Measurements from ENCODE around the gene GGN. TPM values are rescaled to one million over a fixed set of nuclear protein-coding genes. Genes with fewer than 3 reads are reported as not detected.

GGN gene
- polyA plus RNA-seq, 1 donor (not counting 4 experiments of a cell fraction or from before 2014, with no cell fraction given) = not detected

- no peaks in the 10 kb centered on the region for H3K79me2 ChIP-seq (ENCODE audit: control insufficient read depth, insufficient read depth, low read length)
- dilution Hi-C loops (cut with MboI; ENCODE audit: extremely low pct_ligation_motif_present, low sequenced_read_pairs) = no loop called here
- no peaks in the 10 kb centered on the region for H3K9me3 ChIP-seq (ENCODE audit: control insufficient read depth, low read depth, low read length)
- H3K4me3 ChIP-seq (ENCODE audit: control insufficient read depth in 2 of 3, extremely low read depth in 1 of 3, insufficient read depth in 2 of 3, low read depth in 1 of 3, low read length in 3 of 3) = no peak overlapping the region
- H2AFZ ChIP-seq (ENCODE audit: control insufficient read depth, low read length) = no peak overlapping the region
- no peak overlapping the region for H3K27ac ChIP-seq (ENCODE audit: control insufficient read depth, insufficient read depth, low read length)
- H3K36me3 ChIP-seq (ENCODE audit: control insufficient read depth in 2 of 2, extremely low read depth in 1 of 2, insufficient read depth in 2 of 2, low read length in 2 of 2) = no peaks in the 10 kb centered on the region
- H3K9me1 ChIP-seq (ENCODE audit: control insufficient read depth, extremely low read depth, insufficient read depth, low read length) = no peaks in the 10 kb centered on the region
- H3K4me2 ChIP-seq (ENCODE audit: control insufficient read depth, extremely low read depth, insufficient read depth, low read depth, low read length) = no peak overlapping the region
- H3K4me1 ChIP-seq (ENCODE audit: control insufficient read depth, extremely low read depth, insufficient read depth, low read length) = no peaks in the 10 kb centered on the region
- TF ChIP-seq EZH2 (IDR thresholded peaks at IDR 0.05; ENCODE audit: low read length) (no peak), CTCF (optimal IDR thresholded peaks at IDR 0.05 in 1 of 3, IDR thresholded peaks at IDR 0.05 in 1 of 3, conservative IDR thresholded peaks at IDR 0.05 in 1 of 3; ENCODE audit: extremely low read depth in 1 of 3, insufficient read depth in 2 of 3, low read length in 3 of 3) (no peak)
- FAIRE-seq = no peak
- DNase-seq (ENCODE audit: low read depth, low spot score) = no peak
- no peaks in the 10 kb centered on the region for H4K20me1 ChIP-seq (ENCODE audit: control insufficient read depth, extremely low read depth, insufficient read depth, low read length)
- H3K27me3 ChIP-seq (ENCODE audit: control insufficient read depth, extremely low read depth, insufficient read depth, low read length) = peaks cover 5% of the 10 kb centered on the region
- H3K9ac ChIP-seq (ENCODE audit: control insufficient read depth, extremely low read depth, insufficient read depth, low read length) = no peak overlapping the region
Observed at GRCh38 chr19:38424272-38424671, 36.4 kb upstream of the GGN start.

- Histone ChIP-seq H3K9me1 (ENCODE audit: control insufficient read depth, extremely low read depth, insufficient read depth, low read length) (no peaks in the 10 kb centered on the region), H3K36me3 (ENCODE audit: control insufficient read depth in 2 of 2, extremely low read depth in 1 of 2, insufficient read depth in 2 of 2, low read length in 2 of 2) (no peaks in the 10 kb centered on the region), H3K4me1 (ENCODE audit: control insufficient read depth, extremely low read depth, insufficient read depth, low read length) (peaks cover 7% of the 10 kb centered on the region), H3K4me2 (ENCODE audit: control insufficient read depth, extremely low read depth, insufficient read depth, low read depth, low read length) (no peak overlapping the region), H3K4me3 (ENCODE audit: control insufficient read depth in 2 of 3, extremely low read depth in 1 of 3, insufficient read depth in 2 of 3, low read depth in 1 of 3, low read length in 3 of 3) (no peak overlapping the region), H3K27me3 (ENCODE audit: control insufficient read depth, extremely low read depth, insufficient read depth, low read length) (peaks cover 13% of the 10 kb centered on the region), H3K9me3 (ENCODE audit: control insufficient read depth, low read depth, low read length) (no peaks in the 10 kb centered on the region), H3K79me2 (ENCODE audit: control insufficient read depth, insufficient read depth, low read length) (no peaks in the 10 kb centered on the region), H3K27ac (ENCODE audit: control insufficient read depth, insufficient read depth, low read length) (no peak overlapping the region), H4K20me1 (ENCODE audit: control insufficient read depth, extremely low read depth, insufficient read depth, low read length) (no peaks in the 10 kb centered on the region), H2AFZ (ENCODE audit: control insufficient read depth, low read length) (no peak overlapping the region), H3K9ac (ENCODE audit: control insufficient read depth, extremely low read depth, insufficient read depth, low read length) (no peak overlapping the region)
- dilution Hi-C loops (cut with MboI; ENCODE audit: extremely low pct_ligation_motif_present, low sequenced_read_pairs) = no loop called here
- DNase-seq (ENCODE audit: low read depth, low spot score) = no peak
- TF ChIP-seq EZH2 (IDR thresholded peaks at IDR 0.05; ENCODE audit: low read length) = no peak
- TF ChIP-seq CTCF (optimal IDR thresholded peaks at IDR 0.05 in 1 of 3, IDR thresholded peaks at IDR 0.05 in 1 of 3, conservative IDR thresholded peaks at IDR 0.05 in 1 of 3; ENCODE audit: extremely low read depth in 1 of 3, insufficient read depth in 2 of 3, low read length in 3 of 3) = no peak
- no peak for FAIRE-seq
Observed at GRCh38 chr19:38422438-38422837, 34.6 kb upstream of the GGN start.
